ENCODE data around the gene GABBR1. TPM values are rescaled to one million over a fixed set of nuclear protein-coding genes. Genes with fewer than 3 reads are reported as not detected.

Gene GABBR1
- polyA plus RNA-seq, 1 of the 3 experiments (the other 2 are of a cell fraction), result 26.8 TPM

DNA sequence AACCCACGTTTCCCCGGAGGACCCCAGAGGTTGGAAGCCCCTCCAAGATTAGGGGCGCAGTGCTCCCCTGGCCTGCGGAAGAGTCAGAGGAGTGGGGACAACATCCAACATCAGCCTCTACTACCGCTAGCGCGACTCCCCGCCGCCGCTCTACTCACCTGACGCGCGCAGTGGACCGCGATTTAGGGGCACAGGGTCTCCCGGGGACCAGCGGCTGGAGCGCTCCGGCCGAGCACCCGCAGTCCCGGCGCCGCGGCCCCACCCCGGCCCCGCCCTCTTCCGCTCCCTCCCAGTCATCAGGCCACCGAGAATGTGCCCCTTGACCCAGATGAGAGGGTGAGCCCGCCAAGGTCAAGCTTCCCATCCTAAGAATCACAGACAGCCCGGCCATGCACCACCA lies 47.9 kb upstream of the GABBR1 start, which contains the start of gene ZFP57:
Gene ZFP57, minus strand, starts transcription at position 249 of the 400 bp plus-strand sequence. CDS start 4,149 bp downstream, outside the sequence.
- no peaks in the 10 kb centered on the region for H3K4me1 ChIP-seq (ENCODE audit: control insufficient read depth in 1 of 2, insufficient read depth in 2 of 2, low read depth in 1 of 2, low read length in 1 of 2)
- H3F3A ChIP-seq (replicated peaks; ENCODE audit: insufficient read depth), result no peaks in the 10 kb centered on the region
- DNase-seq, result no peak
- no peak within 1 kb of the TSS for H3K4me2 ChIP-seq
- H3K36me3 ChIP-seq (replicated peaks in 1 of 2; ENCODE audit: control insufficient read depth in 1 of 2, insufficient read depth in 2 of 2, low read length in 1 of 2), result no peaks in the 10 kb centered on the region
- ChIA-PET POLR2A (no interaction called here), CTCF (no interaction called here)
- no peaks in the 10 kb centered on the region for H3K79me2 ChIP-seq (ENCODE audit: insufficient read depth)
- H3K27ac ChIP-seq (ENCODE audit: low read depth in 2 of 2, low read length in 1 of 2), result no peak within 1 kb of the TSS
- no peak within 1 kb of the TSS for H3K9ac ChIP-seq
- H3K9me3 ChIP-seq, result no peaks in the 10 kb centered on the region
- no peak for TF ChIP-seq EP300 (IDR thresholded peaks at IDR 0.05; ENCODE audit: borderline replicate concordance in 1 of 2, low read depth in 1 of 2, low read length in 1 of 2)
- no peak for TF ChIP-seq MXI1 (IDR thresholded peaks at IDR 0.05; ENCODE audit: low read depth, low read length)
- no peak for TF ChIP-seq RFX5 (IDR thresholded peaks at IDR 0.05; ENCODE audit: low read length)
- no peak for TF ChIP-seq EZH2phosphoT487 (IDR thresholded peaks at IDR 0.05; ENCODE audit: borderline replicate concordance, low read depth)
- TF ChIP-seq FOXM1 (IDR thresholded peaks at IDR 0.05; ENCODE audit: low read depth), result no peak
- TF ChIP-seq SMC3 (IDR thresholded peaks at IDR 0.05; ENCODE audit: low read depth, low read length), result no peak
- no peak for TF ChIP-seq YY1 (IDR thresholded peaks at IDR 0.05; ENCODE audit: low read depth)
- TF ChIP-seq, protein P1, sequence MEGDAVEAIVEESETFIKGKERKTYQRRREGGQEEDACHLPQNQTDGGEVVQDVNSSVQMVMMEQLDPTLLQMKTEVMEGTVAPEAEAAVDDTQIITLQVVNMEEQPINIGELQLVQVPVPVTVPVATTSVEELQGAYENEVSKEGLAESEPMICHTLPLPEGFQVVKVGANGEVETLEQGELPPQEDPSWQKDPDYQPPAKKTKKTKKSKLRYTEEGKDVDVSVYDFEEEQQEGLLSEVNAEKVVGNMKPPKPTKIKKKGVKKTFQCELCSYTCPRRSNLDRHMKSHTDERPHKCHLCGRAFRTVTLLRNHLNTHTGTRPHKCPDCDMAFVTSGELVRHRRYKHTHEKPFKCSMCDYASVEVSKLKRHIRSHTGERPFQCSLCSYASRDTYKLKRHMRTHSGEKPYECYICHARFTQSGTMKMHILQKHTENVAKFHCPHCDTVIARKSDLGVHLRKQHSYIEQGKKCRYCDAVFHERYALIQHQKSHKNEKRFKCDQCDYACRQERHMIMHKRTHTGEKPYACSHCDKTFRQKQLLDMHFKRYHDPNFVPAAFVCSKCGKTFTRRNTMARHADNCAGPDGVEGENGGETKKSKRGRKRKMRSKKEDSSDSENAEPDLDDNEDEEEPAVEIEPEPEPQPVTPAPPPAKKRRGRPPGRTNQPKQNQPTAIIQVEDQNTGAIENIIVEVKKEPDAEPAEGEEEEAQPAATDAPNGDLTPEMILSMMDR (IDR thresholded peaks at IDR 0.05), result no peak
- TF ChIP-seq, protein P2, sequence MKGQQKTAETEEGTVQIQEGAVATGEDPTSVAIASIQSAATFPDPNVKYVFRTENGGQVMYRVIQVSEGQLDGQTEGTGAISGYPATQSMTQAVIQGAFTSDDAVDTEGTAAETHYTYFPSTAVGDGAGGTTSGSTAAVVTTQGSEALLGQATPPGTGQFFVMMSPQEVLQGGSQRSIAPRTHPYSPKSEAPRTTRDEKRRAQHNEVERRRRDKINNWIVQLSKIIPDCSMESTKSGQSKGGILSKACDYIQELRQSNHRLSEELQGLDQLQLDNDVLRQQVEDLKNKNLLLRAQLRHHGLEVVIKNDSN (IDR thresholded peaks at IDR 0.05; ENCODE audit: borderline replicate concordance, low read depth), result no peak
- TF ChIP-seq FOSL2 (IDR thresholded peaks at IDR 0.05; ENCODE audit: borderline replicate concordance, low read depth), result no peak
- no peak for TF ChIP-seq JUND (IDR thresholded peaks at IDR 0.05)
- TF ChIP-seq TCF12 (IDR thresholded peaks at IDR 0.05), result no peak
- no peak for TF ChIP-seq ELF1 (IDR thresholded peaks at IDR 0.05)
- no peak within 1 kb of the TSS for H3K4me3 ChIP-seq (ENCODE audit: low read depth in 2 of 2, low read length in 1 of 2)
- no peak within 1 kb of the TSS for H2AFZ ChIP-seq (ENCODE audit: low read depth)
- WGBS (ENCODE audit: low lambda C conversion rate), result 58% methylated on average over 31 of the region's 31 CpGs
- peaks cover 9% of the 10 kb centered on the region for H3K27me3 ChIP-seq (ENCODE audit: insufficient read depth)
- H3K9me2 ChIP-seq, result no peaks in the 10 kb centered on the region
- no peaks in the 10 kb centered on the region for H4K20me1 ChIP-seq (ENCODE audit: insufficient read depth)

DNA sequence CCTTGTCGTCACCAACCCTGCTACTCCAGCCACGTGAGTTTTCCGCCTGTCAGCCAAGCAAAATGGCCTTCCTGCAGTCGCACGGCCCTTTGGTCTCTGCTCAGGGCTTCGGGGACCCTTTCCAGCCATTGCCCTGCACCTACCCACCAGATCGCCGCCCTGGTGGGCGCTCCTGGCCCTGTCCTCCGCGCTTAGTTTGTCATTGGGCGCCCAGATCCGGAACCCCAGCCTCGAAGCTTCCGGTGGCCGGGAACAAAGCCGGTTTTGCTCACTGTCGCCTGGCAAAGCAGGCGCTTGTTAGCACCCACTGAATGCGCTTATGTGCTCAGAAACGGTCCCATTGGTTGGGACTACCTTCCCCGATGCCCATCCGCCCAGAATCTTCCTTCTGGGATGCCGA lies 47.4 kb upstream of the GABBR1 start:
- Histone ChIP-seq H3K36me3 (replicated peaks in 1 of 2; ENCODE audit: control insufficient read depth in 1 of 2, insufficient read depth in 2 of 2, low read length in 1 of 2) (no peaks in the 10 kb centered on the region), H3K9ac (no peak overlapping the region), H3K27me3 (ENCODE audit: insufficient read depth) (peaks cover 4% of the 10 kb centered on the region), H3K4me3 (ENCODE audit: low read depth in 2 of 2, low read length in 1 of 2) (no peak overlapping the region), H4K20me1 (ENCODE audit: insufficient read depth) (no peaks in the 10 kb centered on the region), H3K79me2 (ENCODE audit: insufficient read depth) (no peaks in the 10 kb centered on the region), H3K9me3 (no peaks in the 10 kb centered on the region), H3K4me2 (no peak overlapping the region), H3K9me2 (no peaks in the 10 kb centered on the region), H2AFZ (ENCODE audit: low read depth) (no peak overlapping the region), H3K4me1 (ENCODE audit: control insufficient read depth in 1 of 2, insufficient read depth in 2 of 2, low read depth in 1 of 2, low read length in 1 of 2) (no peaks in the 10 kb centered on the region), H3F3A (replicated peaks; ENCODE audit: insufficient read depth) (no peaks in the 10 kb centered on the region), H3K27ac (ENCODE audit: low read depth in 2 of 2, low read length in 1 of 2) (no peak overlapping the region)
- ChIA-PET POLR2A (no interaction called here), CTCF (interaction anchor here (0.8 kb wide), 1 partner anchor 27 kb away, joined by 3 read pairs; no protein-coding TSS in a partner anchor)
- no peak for TF ChIP-seq NFIC (IDR thresholded peaks at IDR 0.05; ENCODE audit: borderline replicate concordance)
- no peak for TF ChIP-seq TEAD4 (IDR thresholded peaks at IDR 0.05; ENCODE audit: borderline replicate concordance, insufficient read depth)
- no peak for TF ChIP-seq RFX5 (IDR thresholded peaks at IDR 0.05; ENCODE audit: low read length)
- no peak for TF ChIP-seq JUND (IDR thresholded peaks at IDR 0.05)
- 40% methylated on average over 24 of the region's 24 CpGs for WGBS (ENCODE audit: low lambda C conversion rate)
- DNase-seq, result no peak
